HCT116 (cell line): ENCODE results near the gene CELF2. TPM values are rescaled to one million over a fixed set of nuclear protein-coding genes. Genes with fewer than 3 reads are reported as not detected.

ENCODE experiments used
- ATAC-seq: fragments of 200-7000 bp; cut with Tn5 transposase; 2 replicates; pipeline ENCODE4 v1.9.1; 2020; ENCODE audit warnings: mild to moderate bottlenecking, moderate library complexity
- BruUV-seq: library from RNA; stranded (reverse); fragments of 400-500 nt; replicated peaks from 2 replicates; lab custom pipeline; 2021; lab: Mats Ljungman, UMichigan
- CTCF ChIA-PET: fragments of 300-600 bp; sonication (Branson Sonifier 250); formaldehyde crosslinking; loops from one replicate; lab custom pipeline; 2021; ENCODE audit warnings: antibody characterized with exemption; lab: Charles Lee
- POLR2A ChIA-PET: fragments of 300-600, 350-600 bp; sonication (Branson Sonifier 250); formaldehyde crosslinking; loops from one replicate; lab custom pipeline; 2021; ENCODE audit warnings: antibody characterized with exemption; lab: Charles Lee
- RAD21 ChIA-PET, 2 experiments: fragments of 300-600 bp; sonication (Branson Sonifier 250); formaldehyde crosslinking; loops; one replicate each; lab custom pipeline; 2023; ENCODE audit warnings: low total read pairs in 2 of 2; ENCODE audit not compliant: uncharacterized antibody in 2 of 2, unreplicated experiment in 2 of 2, low non-redundant PET in 1 of 2; lab: Charles Lee
- DNase-seq: peaks from one replicate; pipeline ENCODE4 v3.0.0-alpha.2; 2010; ENCODE audit warnings: low read depth, low spot score
- H2AFZ ChIP-seq: fragments of 200-600 bp; shearing (Covaris generic), sonication (generic); 2 replicates; pipeline ENCODE4 v1.6.1; 2017; ENCODE audit warnings: low read depth, mixed run types, mixed read lengths, antibody characterized with exemption, low read length; ENCODE audit not compliant: poor library complexity, severe bottlenecking
- H3K27ac ChIP-seq: 2 replicates; pipeline ENCODE4 v1.5.1; 2012; ENCODE audit warnings: low read depth, low read length
- H3K27me3 ChIP-seq: fragments of 200-600 bp; sonication (generic); 2 replicates; pipeline ENCODE4 v1.6.1; 2016; ENCODE audit warnings: mixed run types, low read length, mixed read lengths; ENCODE audit not compliant: insufficient read depth
- H3K36me3 ChIP-seq, 2 experiments: fragments of 200-500 bp in 1 of 2; fragments of 200-600 bp in 1 of 2; sonication (Bioruptor generic) in 1 of 2; sonication (generic) in 1 of 2; 2 replicates each; pipeline versions ENCODE4 v1.5.1 to v1.6.1; 2014 to 2016; ENCODE audit warnings: low read length in 2 of 2, inconsistent platforms in 1 of 2, mixed read lengths in 1 of 2, mixed run types in 1 of 2; ENCODE audit not compliant: insufficient read depth in 2 of 2, control insufficient read depth in 1 of 2
- H3K4me1 ChIP-seq, 2 experiments: fragments of 200-600 bp in 1 of 2; sonication (generic) in 1 of 2; 2 replicates each; pipeline versions ENCODE4 v1.5.1 to v1.6.1; 2012 to 2017; ENCODE audit warnings: low read length in 2 of 2, inconsistent platforms in 1 of 2, mild to moderate bottlenecking in 1 of 2, mixed read lengths in 1 of 2, mixed run types in 1 of 2, moderate library complexity in 1 of 2; ENCODE audit not compliant: insufficient read depth in 2 of 2, control insufficient read depth in 1 of 2
- H3K4me2 ChIP-seq: fragments of 200-600 bp; sonication (generic); 2 replicates; pipeline ENCODE4 v1.6.1; 2017; ENCODE audit warnings: mixed run types, low read length, mixed read lengths
- H3K4me3 ChIP-seq, 2 experiments: fragments of 200-600 bp in 1 of 2; sonication (generic) in 1 of 2; replicated peaks in 1 of 2; 2 replicates each; pipeline ENCODE4 v1.5.1; 2011 to 2016; ENCODE audit warnings: low read length in 2 of 2, control low read depth in 1 of 2, low read depth in 1 of 2, mild to moderate bottlenecking in 1 of 2, mixed read lengths in 1 of 2, mixed run types in 1 of 2
- H3K79me2 ChIP-seq: fragments of 200-600 bp; sonication (generic); 2 replicates; pipeline ENCODE4 v1.6.1; 2017; ENCODE audit warnings: mild to moderate bottlenecking, mixed run types, low read length, moderate library complexity, mixed read lengths; ENCODE audit not compliant: insufficient read depth
- H3K9ac ChIP-seq: fragments of 200-600 bp; sonication (generic); 2 replicates; pipeline ENCODE4 v1.6.1; 2016; ENCODE audit warnings: low read length, mixed read lengths
- H3K9me2 ChIP-seq: fragments of 200-600 bp; sonication (generic), shearing (Covaris generic); 2 replicates; pipeline ENCODE4 v1.6.1; 2017; ENCODE audit warnings: mixed run types, mild to moderate bottlenecking, moderate library complexity; ENCODE audit not compliant: insufficient read depth
- H3K9me3 ChIP-seq, 2 experiments: fragments of 200-500 bp in 1 of 2; fragments of 200-600 bp in 1 of 2; sonication (Bioruptor generic) in 1 of 2; sonication (generic) in 1 of 2; 2 replicates each; pipeline ENCODE4 v1.6.1; 2014 to 2017; ENCODE audit warnings: low read length in 2 of 2, mixed read lengths in 2 of 2, inconsistent platforms in 1 of 2, low read depth in 1 of 2, mild to moderate bottlenecking in 1 of 2, mixed run types in 1 of 2, moderate library complexity in 1 of 2; ENCODE audit not compliant: control insufficient read depth in 1 of 2, insufficient read depth in 1 of 2
- H4K20me1 ChIP-seq: fragments of 200-600 bp; sonication (generic), shearing (Covaris generic); 2 replicates; pipeline ENCODE4 v1.6.1; 2017; ENCODE audit warnings: mixed run types, mild to moderate bottlenecking, moderate library complexity; ENCODE audit not compliant: insufficient read depth
- ATF3 ChIP-seq: IDR thresholded peaks from 2 replicates; pipeline ENCODE4 v1.6.1; 2012
- CBX3 ChIP-seq: IDR thresholded peaks from 2 replicates; pipeline ENCODE4 v1.6.1; 2012; ENCODE audit warnings: low read depth
- CTCF ChIP-seq, 3 experiments: fragments of 200-600 bp in 1 of 3; sonication (generic) in 1 of 3; IDR thresholded peaks in 2 of 3; conservative IDR thresholded peaks in 1 of 3; 2 replicates each; pipeline ENCODE4 v1.5.1; 2012 to 2017; ENCODE audit warnings: low read depth in 2 of 3, low read length in 2 of 3, antibody characterized with exemption in 1 of 3, borderline replicate concordance in 1 of 3, control low read depth in 1 of 3, mild to moderate bottlenecking in 1 of 3, mixed read lengths in 1 of 3, mixed run types in 1 of 3, moderate library complexity in 1 of 3; ENCODE audit not compliant: insufficient read depth in 1 of 3
- EGR1 ChIP-seq: IDR thresholded peaks from 2 replicates; pipeline ENCODE4 v1.6.1; 2012; ENCODE audit warnings: low read depth
- ELF1 ChIP-seq: IDR thresholded peaks from 2 replicates; pipeline ENCODE4 v1.6.1; 2012; ENCODE audit warnings: low read depth, borderline replicate concordance
- EZH2 ChIP-seq: fragments of 200-600 bp; sonication (generic); IDR thresholded peaks from 2 replicates; pipeline ENCODE4 v1.6.1; 2017; ENCODE audit warnings: antibody characterized with exemption, mixed run types
- EZH2phosphoT487 ChIP-seq: fragments of 200-600 bp; IDR thresholded peaks from 2 replicates; pipeline ENCODE4 v1.6.1; 2018; ENCODE audit warnings: antibody characterized with exemption, borderline replicate concordance
- FOSL1 ChIP-seq: IDR thresholded peaks from 2 replicates; pipeline ENCODE4 v1.6.1; 2012; ENCODE audit warnings: low read depth
- JUND ChIP-seq: IDR thresholded peaks from 2 replicates; pipeline ENCODE4 v1.6.1; 2012
- POLR2A ChIP-seq: IDR thresholded peaks from 2 replicates; pipeline ENCODE4 v1.7.0; 2011; ENCODE audit warnings: borderline replicate concordance; ENCODE audit not compliant: insufficient read depth, insufficient read length; ENCODE audit errors: extremely low read depth
- RAD21 ChIP-seq: IDR thresholded peaks from 2 replicates; pipeline ENCODE4 v1.6.1; 2012; ENCODE audit warnings: low read depth, mild to moderate bottlenecking
- SIN3A ChIP-seq: IDR thresholded peaks from 2 replicates; pipeline ENCODE4 v1.6.1; 2012; ENCODE audit warnings: low read depth
- SP1 ChIP-seq: IDR thresholded peaks from 2 replicates; pipeline ENCODE4 v1.6.1; 2012; ENCODE audit warnings: low read depth
- YY1 ChIP-seq: IDR thresholded peaks from 2 replicates; pipeline ENCODE4 v1.6.1; 2011; ENCODE audit warnings: low read length, low read depth, moderate library complexity, mild to moderate bottlenecking; ENCODE audit not compliant: insufficient replicate concordance; ENCODE audit errors: extremely low read depth
- ZBTB33 ChIP-seq: IDR thresholded peaks from 2 replicates; pipeline ENCODE4 v1.6.1; 2011; ENCODE audit warnings: mild to moderate bottlenecking, low read length, moderate library complexity; ENCODE audit not compliant: insufficient replicate concordance; ENCODE audit errors: extremely low read depth
- ZFX ChIP-seq: fragments of 450-650 bp; IDR thresholded peaks from 2 replicates; pipeline ENCODE4 v1.6.1; 2017
- ZNF274 ChIP-seq: fragments of 200-500 bp; sonication (Bioruptor generic); IDR thresholded peaks from 2 replicates; pipeline ENCODE4 v1.6.1; 2014; ENCODE audit warnings: mild to moderate bottlenecking, low read depth, low read length, inconsistent platforms
- intact Hi-C: fragments of 100-400 bp; cut with micrococcal nuclease; formaldehyde crosslinking; loops from 2 replicates; pipeline ENCODE4 v1.10.0; 2022
- total RNA-seq: library from RNA; stranded (reverse); gene quantifications from one replicate; pipeline ENCODE4 v1.2.1, GENCODE V29; 2021; ENCODE audit not compliant: unreplicated experiment

Gene CELF2
- total RNA-seq, 1 experiment from 2014 or later, result 0.66 TPM

DNA sequence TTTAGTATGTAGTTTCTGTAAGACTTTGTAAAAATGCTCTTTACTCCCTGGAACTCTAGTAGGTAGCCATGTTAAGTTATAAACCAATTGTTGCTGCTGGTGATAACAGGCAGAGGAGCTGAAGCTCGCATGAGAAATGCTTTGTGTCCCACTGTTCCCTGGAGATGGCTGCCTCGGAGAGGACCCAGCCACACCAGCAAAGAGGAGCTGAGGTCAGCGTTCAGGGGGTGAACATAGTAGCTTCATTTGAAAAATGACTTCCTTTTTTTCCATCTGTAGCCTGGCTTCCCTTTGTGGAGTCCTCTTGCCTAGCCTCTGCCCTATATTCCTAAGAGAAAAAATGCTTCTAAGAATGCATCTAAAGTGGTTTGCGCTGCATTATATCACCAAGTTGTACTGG, 20.3 kb downstream of the CELF2 start:
- BruUV-seq, result no TSS peak

More for the DNA sequence above, 20.3 kb downstream of the CELF2 start:
- Histone ChIP-seq H3K79me2 (no peaks in the 10 kb centered on the region), H3K36me3 (no peaks in the 10 kb centered on the region), H3K4me1 (no peaks in the 10 kb centered on the region), H3K4me3 (no peak overlapping the region)
- ChIA-PET RAD21 (no interaction called here), POLR2A (no interaction called here)
- ATAC-seq, result no peak
- intact Hi-C loops, result loop anchor here (2.0 kb wide), 1 partner anchor 1707 kb away; no protein-coding TSS in a partner anchor
- TF ChIP-seq CTCF (IDR thresholded peaks at IDR 0.05 in 2 of 3, conservative IDR thresholded peaks at IDR 0.05 in 1 of 3; ENCODE audit: borderline replicate concordance in 1 of 3, insufficient read depth in 1 of 3, low read depth in 2 of 3, low read length in 2 of 3) (no peak), ELF1 (no peak), ZNF274 (no peak), RAD21 (no peak), JUND (no peak), ZBTB33 (no peak), SP1 (no peak), FOSL1 (no peak), ATF3 (no peak), CBX3 (no peak), POLR2A (no peak), ZFX (no peak), EGR1 (no peak), EZH2phosphoT487 (no peak), EZH2 (no peak), YY1 (no peak), SIN3A (no peak)
- TF ChIP-seq, all 23 proteins: peak for 0
- Histone ChIP-seq H3K4me2 (no peak overlapping the region), H3K27me3 (no peaks in the 10 kb centered on the region), H4K20me1 (no peaks in the 10 kb centered on the region), H3K9me2 (no peaks in the 10 kb centered on the region), H2AFZ (no peak overlapping the region), H3K27ac (no peak overlapping the region), H3K9me3 (peaks cover 0 to 6% of the 10 kb centered on the region in 2 experiments; a peak in 2 of 4 replicates), H3K9ac (no peak overlapping the region)
- DNase-seq, result no peak
- CTCF ChIA-PET, result no interaction called here
